Activated T-helper 1 cell treated with Interleukin-2 at 50 U/mL for 16 hours (primary cell): ENCODE data around the gene LPA.
"Not testable (repeated sequence)": the region's sequence is repeated elsewhere in the genome, so short reads cannot be mapped to it uniquely, and the experiment has no call there.

Experiments
- DNase-seq: peaks from one replicate; pipeline ENCODE4 v3.0.0-alpha.2; 2020; ENCODE audit warnings: low read depth

The LPA gene

DNA sequence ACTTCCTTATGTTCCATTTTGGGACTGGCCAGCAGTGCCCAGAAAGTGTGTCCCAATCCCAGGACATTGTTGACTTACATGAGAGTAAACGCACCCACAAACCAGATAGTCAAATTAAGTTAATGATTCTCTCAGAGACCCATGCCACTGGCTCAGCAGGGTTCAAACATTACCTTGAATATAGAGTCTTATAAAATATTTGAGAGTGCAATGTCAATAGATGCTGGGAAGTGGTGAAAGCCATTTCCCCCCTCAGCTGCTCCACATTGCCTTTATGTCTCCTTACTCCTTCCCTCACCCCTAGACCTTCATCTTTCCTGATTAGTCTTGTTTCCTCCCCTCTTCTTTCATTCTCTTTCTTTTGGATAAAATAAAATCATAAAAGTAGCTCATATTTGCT lies at the start of gene LPA:
TSS of gene LPA (minus strand) at position 78 of the 400 bp plus-strand sequence. CDS start at position 17, 61 bp downstream.
- not testable (repeated sequence) for DNase-seq

GRCh38 chr6:160708993-160709392 lies 44.9 kb upstream of the LPA start:
- DNase-seq = not testable (repeated sequence)

DNA sequence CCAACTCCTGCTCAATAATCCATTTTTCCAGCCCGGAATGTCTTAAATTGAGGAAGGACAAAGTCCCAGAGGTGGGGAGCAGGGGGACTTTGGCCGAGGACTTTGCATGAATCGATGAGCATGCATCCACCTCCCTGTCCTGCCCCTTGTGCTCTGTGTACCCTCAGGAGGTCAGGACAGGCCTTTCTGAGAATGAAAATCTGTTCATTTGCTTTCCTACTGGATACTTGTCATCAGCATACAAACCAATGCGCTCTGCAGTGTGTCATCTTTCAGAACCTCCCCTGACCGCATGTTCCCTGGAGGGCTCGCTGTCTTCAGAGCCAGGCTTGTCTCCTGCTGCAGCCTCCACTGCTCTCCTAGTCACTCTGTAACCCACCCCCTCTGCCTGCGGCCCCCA lies 40.6 kb upstream of the LPA start:
- not testable (repeated sequence) for DNase-seq

DNA sequence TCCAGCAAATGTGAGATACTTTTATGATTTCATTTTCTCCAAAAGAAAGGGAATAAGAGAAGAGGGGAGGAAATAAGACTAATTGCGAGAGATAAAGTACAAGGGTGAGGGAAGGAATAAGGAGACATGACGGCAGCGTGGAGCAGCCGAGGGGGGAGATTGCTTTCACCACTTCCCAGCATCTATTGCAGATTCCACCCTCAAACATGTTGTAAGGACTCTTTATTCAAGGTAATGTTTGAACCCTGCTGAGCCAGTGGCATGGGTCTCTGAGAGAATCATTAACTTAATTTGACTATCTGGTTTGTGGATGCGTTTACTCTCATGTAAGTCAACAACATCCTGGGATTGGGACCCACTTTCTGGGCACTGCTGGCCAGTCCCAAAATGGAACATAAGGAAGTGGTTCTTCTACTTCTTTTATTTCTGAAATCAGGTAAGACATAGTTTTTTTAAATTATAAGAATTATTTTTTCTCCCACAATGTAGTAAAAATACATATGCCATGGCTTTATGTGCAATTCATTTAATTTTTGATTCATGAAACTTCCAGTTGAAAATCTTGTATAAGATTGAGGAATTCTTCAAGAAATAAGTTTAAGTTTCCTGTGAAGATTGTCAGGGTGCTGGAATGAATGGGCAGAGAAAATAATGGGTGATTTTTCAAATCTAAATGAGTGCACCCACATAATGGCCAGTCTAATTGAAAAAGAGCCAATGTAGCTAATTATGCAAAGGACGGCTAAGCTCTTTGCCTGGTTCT lies 38.0 kb upstream of the LPA start, which contains the start of gene PLG:
TSS of gene PLG (plus strand) at position 327 of the 763 bp plus-strand sequence. CDS start at position 388, 61 bp downstream.
- not testable (repeated sequence) for DNase-seq

DNA sequence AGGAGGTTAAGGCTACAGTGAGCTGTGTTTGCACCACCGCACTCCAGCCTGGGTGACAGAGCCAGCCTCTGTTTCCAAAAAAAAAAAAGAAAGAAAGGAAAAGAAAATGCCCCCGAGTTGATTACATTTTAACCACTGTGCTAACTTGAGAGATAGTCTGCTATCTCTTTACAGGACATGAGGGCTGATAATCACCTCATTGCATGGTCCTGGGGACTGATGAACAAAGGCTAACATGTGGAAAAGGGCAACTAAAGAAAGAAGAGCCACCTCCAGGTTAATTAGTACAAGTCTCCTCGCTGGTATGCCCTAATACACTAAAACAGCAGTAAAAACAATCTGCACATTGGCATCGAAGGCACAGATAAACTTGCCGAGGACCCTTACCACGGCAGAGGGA lies 33.8 kb upstream of the LPA start:
- no peak for DNase-seq

DNA sequence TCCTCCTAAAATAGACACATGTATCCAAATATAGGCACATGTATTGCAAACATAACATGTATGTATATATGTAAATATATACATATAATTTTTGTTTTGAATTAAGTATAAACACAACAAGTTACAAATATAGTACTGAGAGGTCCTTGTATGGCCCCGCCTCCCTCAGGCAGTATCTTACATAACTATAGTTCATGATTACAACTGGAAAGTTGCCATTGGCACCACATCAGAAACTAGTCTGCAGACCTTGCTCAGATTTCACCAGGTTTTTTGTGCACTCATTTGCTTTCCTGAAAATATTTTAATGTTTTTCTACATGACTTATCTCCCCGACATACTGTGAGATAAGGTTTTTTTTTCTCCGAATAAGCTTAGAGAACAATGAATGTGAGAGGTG lies 32.8 kb upstream of the LPA start:
- not testable (repeated sequence) for DNase-seq

GRCh38 chr6:160695622-160696021 lies 31.5 kb upstream of the LPA start:
- not testable (repeated sequence) for DNase-seq

- not testable (repeated sequence) for DNase-seq
Measured at GRCh38 chr6:160695025-160695424, 30.9 kb upstream of the LPA start.

- DNase-seq = no peak
Measured at GRCh38 chr6:160692369-160692959, 28.4 kb upstream of the LPA start.

DNA sequence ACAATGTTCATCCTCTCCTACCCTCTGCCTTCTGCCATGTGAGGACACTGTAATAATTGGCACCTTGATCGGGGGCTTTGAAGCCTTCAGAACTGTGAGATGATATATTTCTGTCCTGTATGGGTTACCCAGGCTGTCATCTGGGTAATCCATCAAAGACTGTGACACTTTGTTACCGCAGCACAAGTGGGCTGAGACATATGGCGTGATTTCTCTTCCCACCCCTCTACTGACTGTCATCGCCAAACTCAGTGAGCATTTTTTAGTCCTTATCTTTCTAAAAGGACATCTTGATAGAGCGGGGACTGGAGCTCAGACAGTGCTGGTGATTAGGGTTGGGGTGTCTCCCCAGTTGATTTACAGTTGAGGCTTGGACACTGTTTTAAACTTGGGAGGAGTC lies 27.5 kb upstream of the LPA start:
- no peak for DNase-seq

GRCh38 chr6:160690458-160690857 lies 26.4 kb upstream of the LPA start:
- DNase-seq = no peak

DNA sequence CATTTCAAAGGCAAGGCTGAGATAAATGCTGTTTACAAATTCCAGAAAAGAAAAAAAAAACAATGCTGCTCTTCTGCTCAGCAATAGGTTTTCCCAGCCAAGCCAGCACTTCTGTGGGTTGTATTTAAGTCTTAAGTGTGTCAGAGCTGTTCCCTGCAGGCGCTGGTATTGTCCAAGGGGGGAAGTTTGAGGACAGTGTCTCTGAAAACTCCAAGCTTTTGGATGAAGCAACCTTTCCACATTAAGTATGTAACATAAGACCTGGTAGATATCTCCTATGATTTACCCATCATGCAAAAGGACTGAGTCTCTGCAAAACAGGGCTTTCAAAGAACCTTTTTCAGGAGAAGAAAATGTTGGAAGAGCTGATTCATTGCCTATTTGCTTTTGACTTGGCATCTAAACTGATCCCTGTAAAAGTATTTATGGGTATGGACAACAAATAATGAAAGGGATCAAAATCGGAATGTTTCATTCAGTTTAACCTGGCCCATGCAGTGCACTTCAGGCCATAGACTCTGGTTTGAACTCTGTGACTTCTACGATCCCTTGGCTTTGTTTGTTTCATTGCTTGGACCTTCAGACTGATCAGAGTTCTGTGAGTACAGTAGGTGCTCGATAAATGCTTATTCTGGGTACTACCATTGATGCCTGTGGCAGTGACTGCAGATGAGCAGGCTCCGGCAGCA lies 21.8 kb upstream of the LPA start:
- no peak for DNase-seq

DNA sequence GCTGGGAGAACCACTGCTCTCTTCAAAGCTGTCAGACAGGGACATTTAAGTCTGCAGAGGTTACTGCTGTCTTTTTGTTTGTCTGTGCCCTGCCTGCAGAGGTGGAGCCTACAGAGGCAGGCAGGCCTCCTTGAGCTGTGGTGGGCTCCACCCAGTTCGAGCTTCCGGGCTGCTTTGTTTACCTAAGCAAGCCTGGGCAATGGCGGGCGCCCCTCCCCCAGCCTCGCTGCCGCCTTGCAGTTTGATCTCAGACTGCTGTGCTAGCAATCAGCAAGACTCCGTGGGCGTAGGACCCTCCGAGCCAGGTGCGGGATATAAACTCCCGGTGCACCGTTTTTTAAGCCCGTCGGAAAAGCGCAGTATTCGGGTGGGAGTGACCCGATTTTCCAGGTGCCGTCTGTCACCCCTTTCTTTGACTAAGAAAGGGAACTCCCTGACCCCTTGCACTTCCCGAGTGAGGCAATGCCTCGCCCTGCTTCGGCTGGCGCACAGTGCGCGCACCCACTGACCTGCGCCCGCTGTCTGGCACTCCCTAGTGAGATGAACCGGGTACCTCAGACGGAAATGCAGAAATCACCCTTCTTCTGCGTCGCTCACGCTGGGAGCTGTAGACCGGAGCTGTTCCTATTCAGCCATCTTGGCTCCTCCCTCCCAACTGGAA lies 21.2 kb upstream of the LPA start:
- not testable (repeated sequence) for DNase-seq

DNA sequence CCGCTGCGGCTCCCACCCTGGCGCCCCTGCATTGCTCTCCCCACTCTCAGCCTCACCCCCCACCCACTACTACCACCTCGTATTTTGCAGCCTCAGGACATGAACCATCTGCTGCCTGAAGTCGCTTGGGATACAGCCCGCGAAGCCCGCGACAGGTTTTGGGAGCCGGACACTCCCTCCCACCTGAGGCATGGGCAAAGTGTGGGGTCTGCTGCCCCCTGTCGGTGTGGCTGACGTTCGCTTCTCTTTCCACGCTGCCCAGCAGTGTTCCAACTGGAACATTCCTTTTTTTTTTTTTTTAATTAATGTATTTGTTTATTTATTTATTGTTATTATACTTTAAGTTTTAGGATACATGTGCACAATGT lies 15.3 kb upstream of the LPA start:
- DNase-seq = no peak

DNA sequence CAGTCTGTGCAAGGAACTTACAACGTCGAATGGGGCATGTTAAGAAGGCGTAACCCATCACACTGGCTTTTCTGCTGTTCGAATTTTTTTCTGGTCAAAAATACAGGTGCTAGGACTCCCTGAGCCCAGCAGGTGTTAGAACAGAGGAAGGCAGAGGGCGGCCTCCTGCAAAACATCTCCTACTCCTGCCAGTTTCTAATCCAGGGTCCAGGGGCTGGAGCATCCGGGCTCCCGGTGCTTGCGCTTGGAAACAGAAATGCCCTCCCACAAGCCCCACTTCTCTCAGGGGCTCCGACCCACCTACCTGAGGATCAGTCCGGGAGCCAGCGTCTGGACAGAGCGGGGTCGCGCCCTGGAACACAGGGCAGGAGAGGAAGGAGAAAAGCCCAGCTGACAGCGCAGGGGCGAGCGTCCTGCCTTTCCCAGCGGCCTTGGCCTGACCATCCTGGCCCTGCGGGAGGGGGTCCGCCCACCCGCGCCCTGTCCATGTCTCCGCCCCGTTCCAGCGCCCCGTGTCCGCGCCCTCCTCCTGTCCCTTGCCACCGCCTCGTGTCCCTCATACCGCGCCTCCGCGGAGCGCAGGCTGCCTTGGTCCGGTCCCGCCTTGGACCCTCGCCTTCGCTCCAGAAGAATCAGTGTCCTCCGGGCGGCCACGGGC lies 14.8 kb upstream of the LPA start:
- DNase-seq = no peak

- no peak for DNase-seq
Measured at GRCh38 chr6:160678230-160678629, 14.2 kb upstream of the LPA start.

GRCh38 chr6:160676418-160676817 lies 12.3 kb upstream of the LPA start:
- DNase-seq = not testable (repeated sequence)

- no peak for DNase-seq
Measured at GRCh38 chr6:160668589-160668988, 4.5 kb upstream of the LPA start.

GRCh38 chr6:160667639-160668481 lies 3.8 kb upstream of the LPA start:
- DNase-seq = no peak

DNA sequence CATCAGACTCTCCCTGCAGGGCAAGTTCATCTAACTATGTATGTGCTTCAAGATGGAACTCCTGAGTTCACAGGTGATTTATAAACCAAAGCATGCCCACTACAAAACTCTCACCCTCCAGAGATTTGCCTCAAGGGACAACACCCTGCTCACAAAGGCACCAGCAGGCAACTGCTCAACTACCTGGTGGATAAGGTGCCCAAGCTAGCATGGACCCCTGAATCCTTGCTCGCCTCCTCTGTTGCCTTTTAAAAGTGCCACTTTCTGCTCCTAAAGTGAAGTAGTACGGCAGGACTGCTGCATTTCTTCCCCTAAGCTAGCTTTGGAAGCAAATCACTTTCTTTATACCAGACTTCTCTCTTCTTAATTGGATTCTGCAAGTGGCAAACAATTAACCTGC lies 1.2 kb downstream of the LPA start:
- DNase-seq = no peak

DNA sequence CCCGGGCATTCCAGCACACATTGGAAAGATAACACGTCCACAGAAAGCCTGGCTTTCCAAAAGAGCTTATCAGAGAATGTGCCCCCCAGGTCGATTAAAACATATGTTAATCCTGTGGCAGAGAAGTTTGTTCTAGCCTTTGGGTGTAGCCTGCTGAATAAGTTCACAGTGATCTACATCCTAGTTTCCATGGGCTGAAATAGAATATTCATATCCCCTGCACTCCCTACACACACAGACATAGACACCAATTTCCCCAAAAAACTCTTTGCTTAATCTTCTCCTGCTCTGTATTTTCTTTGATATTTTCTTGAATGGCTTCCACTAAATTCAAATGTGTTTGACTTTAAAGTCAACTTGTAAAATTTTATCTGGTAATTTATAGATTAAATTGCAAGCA lies 1.6 kb downstream of the LPA start:
- DNase-seq = no peak
